Neural crest cell (in vitro differentiated cells): ENCODE results near the gene UCHL1. TPM values are rescaled to one million over a fixed set of nuclear protein-coding genes. Genes with fewer than 3 reads are reported as not detected.

ENCODE experiments used
- DNase-seq: peaks from one replicate; pipeline ENCODE4 v3.0.0; 2021; ENCODE audit warnings: low read depth, mixed read lengths, low spot score
- H3K27ac Mint-ChIP-seq: one replicate; pipeline ENCODE4 v1.8.0; 2021; ENCODE audit warnings: mild to moderate bottlenecking, mixed read lengths; ENCODE audit not compliant: unreplicated experiment
- H3K27me3 Mint-ChIP-seq: 2 replicates; pipeline ENCODE4 v1.8.0; 2021; ENCODE audit warnings: low read depth, mild to moderate bottlenecking, mixed read lengths
- H3K36me3 Mint-ChIP-seq: 2 replicates; pipeline ENCODE4 v1.8.0; 2021; ENCODE audit warnings: low read depth, mild to moderate bottlenecking, mixed read lengths
- H3K4me1 Mint-ChIP-seq: 2 replicates; pipeline ENCODE4 v1.8.0; 2021; ENCODE audit warnings: mixed read lengths
- H3K4me3 Mint-ChIP-seq: one replicate; pipeline ENCODE4 v1.8.0; 2021; ENCODE audit warnings: mild to moderate bottlenecking, mixed read lengths
- H3K9me3 Mint-ChIP-seq: 2 replicates; pipeline ENCODE4 v1.8.0; 2021; ENCODE audit warnings: mixed read lengths
- CTCF ChIP-seq: fragments of 200-600 bp; sonication (generic); conservative IDR thresholded peaks from 2 replicates; pipeline ENCODE4 v1.5.0; 2021; ENCODE audit warnings: antibody characterized with exemption, mild to moderate bottlenecking
- long read RNA-seq: library from polyadenylated mRNA; unstranded; transcript quantifications from one replicate; pipeline ENCODE4 v2.0.0, GENCODE V29; 2020
- total RNA-seq: library from RNA; stranded (reverse); gene quantifications from 2 replicates; pipeline ENCODE4 v1.2.1, GENCODE V29; 2021

The UCHL1 gene
- total RNA-seq, result 265 and 285 TPM in 2 replicates
- long read RNA-seq, transcript UCHL1-209 (8 exons, 1,119 nt), result major isoform, 227 of 237 reads
- long read RNA-seq, partial matches to known transcripts, result 1 of 237 reads
- long read RNA-seq, other reads (novel, unspliced or antisense), result 9 of 237 reads

- Mint-ChIP-seq H3K27me3 (peaks cover 11% of the 10 kb centered on the region), H3K36me3 (peaks cover 4% of the 10 kb centered on the region), H3K9me3 (peaks cover 5% of the 10 kb centered on the region), H3K4me3 (peak within 1 kb of the TSS; percentile 96), H3K27ac (peak within 1 kb of the TSS; percentile 89), H3K4me1 (peaks cover 32% of the 10 kb centered on the region)
- DNase-seq, result peak; percentile 89
- TF ChIP-seq CTCF, result no peak
Measured at GRCh38 chr4:41256740-41257256, at the start of gene UCHL1. TSS of gene UCHL1 (plus strand) at chr4:41256928. CDS start at chr4:41256977, 49 bp downstream.

- no peak overlapping the region for H3K27ac Mint-ChIP-seq
- no peak for TF ChIP-seq CTCF
- H3K27me3 Mint-ChIP-seq, result peaks cover 9% of the 10 kb centered on the region
- DNase-seq, result no peak
- no peaks in the 10 kb centered on the region for H3K9me3 Mint-ChIP-seq
- peaks cover 7% of the 10 kb centered on the region for H3K4me1 Mint-ChIP-seq
- no peak overlapping the region for H3K4me3 Mint-ChIP-seq
- peaks cover 4% of the 10 kb centered on the region for H3K36me3 Mint-ChIP-seq
Measured at GRCh38 chr4:41207291-41207831, 49.4 kb upstream of the UCHL1 start.

GRCh38 chr4:41209187-41209586, 47.5 kb upstream of the UCHL1 start:
- peak overlapping the region; percentile 35 for H3K4me3 Mint-ChIP-seq
- TF ChIP-seq CTCF, result no peak
- H3K36me3 Mint-ChIP-seq, result peaks cover 4% of the 10 kb centered on the region
- H3K27ac Mint-ChIP-seq, result no peak overlapping the region
- H3K4me1 Mint-ChIP-seq, result peaks cover 20% of the 10 kb centered on the region
- DNase-seq, result no peak
- peaks cover 22% of the 10 kb centered on the region for H3K27me3 Mint-ChIP-seq
- H3K9me3 Mint-ChIP-seq, result no peaks in the 10 kb centered on the region

- no peak for DNase-seq
- peak overlapping the region; percentile 36 for H3K4me3 Mint-ChIP-seq
- H3K4me1 Mint-ChIP-seq, result peaks cover 23% of the 10 kb centered on the region
- no peak overlapping the region for H3K27ac Mint-ChIP-seq
- TF ChIP-seq CTCF, result no peak
- H3K36me3 Mint-ChIP-seq, result peaks cover 4% of the 10 kb centered on the region
- peaks cover 22% of the 10 kb centered on the region for H3K27me3 Mint-ChIP-seq
- no peaks in the 10 kb centered on the region for H3K9me3 Mint-ChIP-seq
Measured at GRCh38 chr4:41209901-41210300, 46.8 kb upstream of the UCHL1 start.

GRCh38 chr4:41211951-41212615, 44.6 kb upstream of the UCHL1 start:
- Mint-ChIP-seq H3K4me1 (peaks cover 37% of the 10 kb centered on the region), H3K9me3 (no peaks in the 10 kb centered on the region), H3K4me3 (peak overlapping the region; percentile 90), H3K36me3 (peaks cover 2% of the 10 kb centered on the region), H3K27ac (no peak overlapping the region), H3K27me3 (peaks cover 22% of the 10 kb centered on the region)
- no peak for DNase-seq
- TF ChIP-seq CTCF, result no peak
